CD1c-positive myeloid dendritic cell (primary cell): ENCODE measurements around the gene MYO3B.

ENCODE experiments used
- DNase-seq: peaks from one replicate; pipeline ENCODE4 v3.0.0-alpha.2; 2016; ENCODE audit errors: extremely low spot score

The MYO3B gene

DNA sequence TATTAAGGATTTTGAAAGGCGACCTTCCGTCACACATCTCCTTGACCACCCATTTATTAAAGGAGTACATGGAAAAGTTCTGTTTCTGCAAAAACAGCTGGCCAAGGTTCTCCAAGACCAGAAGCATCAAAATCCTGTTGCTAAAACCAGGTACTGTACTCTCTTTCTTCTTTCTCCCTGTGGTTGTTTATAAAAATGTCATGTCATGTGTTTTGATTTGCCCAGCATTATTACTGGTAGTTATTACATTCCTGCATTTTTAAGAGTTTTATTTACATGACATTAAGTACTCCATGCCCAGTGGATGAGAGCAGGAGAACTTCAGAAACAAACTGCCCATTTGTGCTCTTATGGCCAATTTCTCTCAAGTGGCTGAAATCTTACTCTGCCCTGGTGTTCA, 191.3 kb downstream of the MYO3B start:
- no peak for DNase-seq

DNA sequence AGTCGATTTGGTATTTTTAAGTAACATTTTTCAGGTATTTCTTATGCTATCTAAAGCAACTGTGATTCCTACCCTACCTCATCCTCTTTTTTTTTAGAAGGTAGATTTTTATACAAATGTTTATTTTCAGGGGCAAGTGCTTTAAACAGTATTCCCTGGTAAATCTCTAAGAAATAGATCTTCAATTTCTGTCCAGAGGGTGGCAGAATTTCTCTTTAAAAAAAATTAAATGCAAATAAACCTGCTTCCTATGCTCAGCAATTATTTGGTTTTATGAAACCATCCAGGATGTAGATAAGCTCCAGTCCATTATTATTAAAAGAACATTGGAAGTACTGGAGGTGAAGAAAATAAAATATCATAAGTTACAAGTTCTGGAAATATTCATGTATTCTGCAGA, 191.9 kb downstream of the MYO3B start:
- DNase-seq = peak; percentile 20

- DNase-seq = no peak
Observed at GRCh38 chr2:170371231-170371998, 193.5 kb downstream of the MYO3B start.

GRCh38 chr2:170375192-170375591, 197.2 kb downstream of the MYO3B start:
- DNase-seq = no peak

DNA sequence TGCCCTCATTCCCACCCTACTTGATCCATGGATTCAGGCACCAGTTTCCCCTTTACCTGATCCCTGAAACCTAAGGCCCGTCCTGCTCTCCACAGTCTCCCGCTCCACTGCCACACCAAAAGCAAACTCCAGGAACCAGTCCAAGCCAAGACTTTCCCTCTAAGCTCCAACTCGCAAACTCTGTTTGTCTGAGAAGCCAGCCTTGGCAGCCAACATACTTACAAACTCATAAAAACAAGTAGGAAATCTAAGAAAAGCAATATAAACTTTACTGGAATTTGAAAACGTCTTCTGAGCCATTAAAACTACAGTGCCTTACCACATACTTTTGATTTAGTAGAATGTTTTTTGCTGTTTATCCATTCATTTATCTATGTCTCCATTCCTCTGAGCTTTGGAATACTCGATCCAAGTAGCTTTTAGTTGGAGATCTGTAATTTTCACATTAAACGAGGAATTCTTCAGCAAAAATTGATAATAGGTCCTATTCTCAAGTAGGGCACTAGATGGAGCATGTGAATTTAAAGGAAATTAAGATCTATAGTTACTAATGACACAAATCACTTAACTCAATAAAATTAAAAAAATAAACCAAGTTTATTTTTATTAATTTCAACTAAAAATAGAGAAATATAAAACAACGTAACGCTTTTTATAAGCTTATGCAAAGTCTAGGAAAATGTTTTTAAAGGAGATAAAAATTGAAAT, 199.7 kb downstream of the MYO3B start:
- no peak for DNase-seq

- DNase-seq = no peak
Observed at GRCh38 chr2:170380267-170380666, 202.3 kb downstream of the MYO3B start.

DNA sequence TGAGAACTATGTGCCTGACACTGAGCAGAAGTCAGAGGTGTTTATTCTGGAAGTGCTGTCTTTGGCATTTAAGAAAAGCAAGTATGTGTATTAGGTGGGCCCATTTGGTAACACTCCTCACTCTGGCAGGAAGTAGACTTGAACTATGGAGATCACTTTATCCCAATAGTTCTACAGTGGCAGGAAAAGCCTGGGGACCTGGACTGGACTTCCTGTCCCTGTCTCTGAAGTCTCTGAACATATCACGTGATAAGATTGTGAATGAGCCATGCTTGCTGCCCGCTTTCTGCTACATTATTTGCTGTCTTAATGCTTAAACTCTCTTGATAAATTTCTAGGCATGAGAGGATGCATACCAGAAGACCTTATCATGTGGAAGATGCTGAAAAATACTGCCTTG, 203.7 kb downstream of the MYO3B start:
- DNase-seq = no peak

GRCh38 chr2:170386554-170386953, 208.6 kb downstream of the MYO3B start:
- DNase-seq = no peak

- DNase-seq = no peak
Observed at GRCh38 chr2:170391018-170391417, 213.1 kb downstream of the MYO3B start.

DNA sequence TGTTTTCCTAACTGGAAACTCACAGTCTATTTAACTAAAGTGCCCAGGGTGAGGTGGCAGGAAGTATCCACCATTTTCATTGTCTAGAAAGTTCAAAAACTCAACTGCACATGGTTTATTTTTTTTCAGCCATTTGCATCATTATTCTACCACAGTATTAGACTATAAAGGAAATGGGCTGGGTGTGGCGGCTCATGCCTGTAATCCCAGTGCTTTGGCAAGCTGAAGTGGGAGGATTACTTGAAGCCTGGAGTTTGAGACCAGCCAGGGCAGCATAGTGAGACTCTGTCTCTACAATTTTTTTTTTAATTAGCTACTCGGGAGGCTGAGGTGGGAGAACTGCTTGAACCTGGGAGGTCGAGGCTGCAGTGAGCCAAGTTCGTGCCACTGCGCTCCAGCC, 213.8 kb downstream of the MYO3B start:
- DNase-seq = no peak

DNA sequence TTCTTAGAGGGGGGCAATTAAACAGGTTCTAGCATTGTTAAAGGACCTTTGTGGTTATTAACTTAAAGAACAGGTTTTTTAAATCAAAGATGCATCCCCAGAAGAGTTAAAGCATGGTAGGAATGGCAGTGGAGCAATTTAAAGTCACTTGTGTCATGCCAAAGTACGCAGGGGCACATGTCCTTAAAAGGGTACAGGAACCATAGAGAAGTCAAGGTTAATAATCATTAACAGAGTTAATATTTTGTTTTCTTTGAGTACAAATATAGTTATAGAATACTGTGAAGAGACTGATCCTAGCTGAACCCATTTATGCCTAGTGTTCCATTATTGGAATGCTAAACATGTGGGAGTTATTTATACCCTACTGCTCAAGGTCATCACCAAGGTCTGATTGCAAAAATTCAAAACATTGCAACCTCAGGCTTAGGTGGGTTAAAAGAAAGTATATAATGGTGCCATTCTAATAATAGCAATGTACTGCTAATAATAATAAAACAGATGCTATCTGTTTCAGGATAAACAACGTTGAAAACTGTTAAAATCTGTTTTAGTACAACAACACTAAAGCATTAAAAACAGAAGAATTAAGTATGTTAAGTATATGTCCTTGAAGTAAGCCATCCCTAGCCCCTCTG, 216.0 kb downstream of the MYO3B start:
- DNase-seq = no peak

GRCh38 chr2:170394641-170395387, 216.9 kb downstream of the MYO3B start:
- DNase-seq = no peak

DNA sequence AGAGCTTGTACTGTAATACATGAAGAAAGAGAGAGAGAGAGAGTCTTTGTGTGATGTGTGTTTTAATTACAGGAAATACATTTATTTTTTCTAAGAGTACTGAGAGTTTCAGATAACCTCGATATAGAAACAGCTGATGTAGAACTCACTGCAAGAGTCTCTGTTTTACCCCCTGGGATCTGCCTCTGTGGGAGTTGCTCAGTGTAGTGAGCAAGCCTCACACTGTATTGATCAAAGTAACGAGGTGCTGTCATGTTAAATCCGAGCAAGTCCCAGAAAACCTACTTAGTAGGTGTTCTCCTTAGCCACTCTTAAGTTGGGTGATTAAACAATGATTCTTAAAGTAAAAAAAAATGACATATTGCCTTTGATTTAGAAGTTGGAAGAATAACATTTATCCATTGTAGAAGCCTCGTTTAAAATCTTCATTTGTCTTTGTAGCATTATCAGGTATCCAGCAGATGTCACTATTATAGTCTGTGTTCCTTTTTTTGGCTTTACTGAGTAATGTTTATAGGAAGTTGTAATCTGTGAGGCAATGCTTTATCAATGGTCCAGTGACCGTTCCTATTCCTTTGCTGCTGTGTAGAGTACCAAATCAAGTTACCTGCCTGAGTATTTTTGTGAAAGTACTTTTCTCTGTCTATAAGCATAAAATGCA, 219.0 kb downstream of the MYO3B start:
- DNase-seq = peak; percentile 34

DNA sequence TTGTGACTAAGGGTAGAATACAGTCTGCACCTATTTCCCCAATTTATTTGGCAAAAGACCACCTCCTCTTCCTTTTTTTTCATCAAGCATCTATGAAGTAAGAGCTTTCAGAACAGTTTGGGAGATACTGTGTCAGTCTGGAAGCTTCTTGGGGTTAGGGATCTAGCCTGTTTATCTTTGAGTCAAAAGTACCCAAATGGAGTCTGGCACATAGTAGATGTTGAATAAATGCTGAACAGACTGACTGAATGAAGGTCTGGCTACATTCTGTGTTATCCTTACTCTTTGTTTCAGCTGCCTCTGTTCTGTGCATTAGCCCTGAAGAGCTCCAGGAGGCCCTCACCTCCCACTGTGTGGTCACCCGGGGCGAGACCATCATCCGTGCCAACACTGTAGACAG, 223.2 kb downstream of the MYO3B start:
- DNase-seq = no peak

GRCh38 chr2:170404846-170405245, 226.9 kb downstream of the MYO3B start:
- no peak for DNase-seq

GRCh38 chr2:170405326-170405725, 227.4 kb downstream of the MYO3B start:
- DNase-seq = no peak

- DNase-seq = peak; percentile 23
Observed at GRCh38 chr2:170408461-170409163, 230.7 kb downstream of the MYO3B start.

DNA sequence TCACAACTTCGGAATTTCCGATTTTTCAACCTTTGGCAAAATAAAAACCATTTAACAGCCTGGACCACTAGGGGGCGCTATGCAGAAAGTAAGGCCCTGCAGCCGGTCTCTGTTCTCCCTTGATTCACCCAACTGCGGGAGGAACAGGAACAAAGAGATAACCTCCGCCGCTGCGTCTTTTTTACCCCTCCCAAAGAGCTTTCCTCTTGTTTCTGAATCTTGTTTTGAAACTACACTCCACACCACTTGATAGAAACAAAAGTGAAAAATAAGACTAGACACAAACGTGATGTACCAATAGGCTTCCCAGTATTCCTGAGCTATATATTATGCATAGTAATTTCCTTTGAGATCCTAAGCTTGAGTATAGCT, 231.2 kb downstream of the MYO3B start:
- peak; percentile 84 for DNase-seq

DNA sequence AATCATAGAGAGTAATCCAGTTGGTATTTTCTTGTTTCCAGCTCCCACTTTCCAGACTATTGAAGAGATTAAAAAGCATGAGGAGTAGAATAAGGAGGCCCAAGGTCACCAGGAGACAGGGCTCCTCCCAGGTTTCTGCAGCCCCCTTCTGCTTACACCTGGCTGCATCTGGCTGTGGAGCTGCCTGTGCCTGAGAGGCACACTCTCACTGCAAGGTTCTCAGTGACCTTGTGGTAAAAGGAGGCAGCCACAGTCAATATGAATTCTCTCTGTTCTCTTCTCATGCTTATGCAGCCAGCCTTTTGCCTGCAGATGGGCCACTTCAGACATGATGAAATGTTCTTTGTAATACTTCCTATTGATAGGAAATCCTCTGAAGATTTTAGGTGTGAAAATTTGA, 233.7 kb downstream of the MYO3B start:
- DNase-seq = no peak

- DNase-seq = no peak
Observed at GRCh38 chr2:170420961-170421687, 243.2 kb downstream of the MYO3B start.
